HL-60 (cell line): ENCODE data around the gene MYO6.

ENCODE experiments used
- REST ChIP-seq: IDR thresholded peaks from 2 replicates; pipeline ENCODE4 v1.6.1; 2012; ENCODE audit warnings: low read depth; ENCODE audit not compliant: insufficient replicate concordance
- TF ChIP-seq, protein P1 (sequence below): IDR thresholded peaks from one replicate; pipeline ENCODE4 v1.5.1; 2011; ENCODE audit warnings: low read length, control low read depth, inconsistent platforms; ENCODE audit not compliant: insufficient read depth

- TF ChIP-seq, protein P1, sequence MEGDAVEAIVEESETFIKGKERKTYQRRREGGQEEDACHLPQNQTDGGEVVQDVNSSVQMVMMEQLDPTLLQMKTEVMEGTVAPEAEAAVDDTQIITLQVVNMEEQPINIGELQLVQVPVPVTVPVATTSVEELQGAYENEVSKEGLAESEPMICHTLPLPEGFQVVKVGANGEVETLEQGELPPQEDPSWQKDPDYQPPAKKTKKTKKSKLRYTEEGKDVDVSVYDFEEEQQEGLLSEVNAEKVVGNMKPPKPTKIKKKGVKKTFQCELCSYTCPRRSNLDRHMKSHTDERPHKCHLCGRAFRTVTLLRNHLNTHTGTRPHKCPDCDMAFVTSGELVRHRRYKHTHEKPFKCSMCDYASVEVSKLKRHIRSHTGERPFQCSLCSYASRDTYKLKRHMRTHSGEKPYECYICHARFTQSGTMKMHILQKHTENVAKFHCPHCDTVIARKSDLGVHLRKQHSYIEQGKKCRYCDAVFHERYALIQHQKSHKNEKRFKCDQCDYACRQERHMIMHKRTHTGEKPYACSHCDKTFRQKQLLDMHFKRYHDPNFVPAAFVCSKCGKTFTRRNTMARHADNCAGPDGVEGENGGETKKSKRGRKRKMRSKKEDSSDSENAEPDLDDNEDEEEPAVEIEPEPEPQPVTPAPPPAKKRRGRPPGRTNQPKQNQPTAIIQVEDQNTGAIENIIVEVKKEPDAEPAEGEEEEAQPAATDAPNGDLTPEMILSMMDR: no peak
- TF ChIP-seq REST: no peak
These were observed 26.2 kb downstream of the MYO6 start for GRCh38 chr6:75775219-75775618.
